Kidney glomerular epithelial cell (primary cell): ENCODE results near the gene WDR4.
"Not testable (repeated sequence)": the region's sequence is repeated elsewhere in the genome, so short reads cannot be mapped to it uniquely, and the experiment has no call there.

ENCODE experiments used
- DNase-seq: peaks from one replicate; lab custom pipeline; 2025; lab: John Stamatoyannopoulos, UW

WDR4 gene

DNA sequence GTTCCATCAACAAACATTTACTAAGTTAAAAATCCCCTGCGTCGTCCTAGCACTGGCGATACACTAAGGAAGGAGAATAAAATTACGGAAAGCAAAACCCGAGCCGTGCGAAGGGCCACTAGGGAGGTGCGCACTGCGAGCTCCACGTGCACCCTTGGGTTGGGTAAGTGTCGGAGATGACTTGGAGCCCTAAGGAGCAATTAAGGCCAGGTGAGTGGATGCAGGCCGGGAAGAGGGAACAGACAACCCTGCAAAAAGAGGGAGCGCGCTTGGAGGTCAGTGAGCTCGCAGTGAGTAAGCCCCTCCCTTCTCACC, 704 bp downstream of the WDR4 start:
- DNase-seq: no peak

DNA sequence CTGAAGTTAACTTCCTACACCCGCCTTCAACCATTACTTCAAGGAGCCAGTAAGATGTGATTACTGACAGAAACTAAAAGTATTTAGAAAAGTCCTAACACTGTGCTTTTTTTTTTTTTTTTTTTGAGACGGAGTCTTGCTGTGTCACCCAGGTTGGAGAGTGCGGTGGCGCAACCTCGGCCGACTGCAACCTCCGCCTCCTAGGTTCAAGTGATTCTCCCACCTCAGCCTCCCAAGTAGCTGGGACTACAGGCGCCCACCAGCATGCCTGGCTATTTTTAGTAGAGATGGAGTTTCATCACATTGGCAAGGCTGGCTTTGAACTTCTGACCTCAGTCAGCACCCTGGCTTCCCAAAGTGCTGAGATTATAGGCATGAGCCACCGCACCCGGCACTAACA, 3.5 kb downstream of the WDR4 start:
- DNase-seq: not testable (repeated sequence)

DNA sequence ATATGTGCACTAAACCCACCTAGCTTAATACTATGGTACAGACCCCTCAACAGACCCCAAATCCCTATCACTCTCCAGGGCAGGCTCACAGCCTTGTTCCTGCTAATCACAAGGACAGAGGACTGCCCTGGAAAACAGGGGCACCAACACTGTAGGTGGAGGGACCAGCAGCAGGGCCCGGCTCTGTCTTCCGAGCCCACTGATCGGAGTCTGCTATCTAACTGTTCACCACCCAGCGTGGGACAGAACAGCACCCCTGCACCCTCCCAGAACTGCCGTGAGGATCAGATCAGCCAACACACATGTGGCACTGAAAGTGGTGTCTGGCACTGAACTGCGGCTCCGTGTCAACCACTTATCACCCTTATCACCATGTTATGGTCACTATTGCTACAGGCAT, 6.2 kb downstream of the WDR4 start:
- no peak for DNase-seq

DNA sequence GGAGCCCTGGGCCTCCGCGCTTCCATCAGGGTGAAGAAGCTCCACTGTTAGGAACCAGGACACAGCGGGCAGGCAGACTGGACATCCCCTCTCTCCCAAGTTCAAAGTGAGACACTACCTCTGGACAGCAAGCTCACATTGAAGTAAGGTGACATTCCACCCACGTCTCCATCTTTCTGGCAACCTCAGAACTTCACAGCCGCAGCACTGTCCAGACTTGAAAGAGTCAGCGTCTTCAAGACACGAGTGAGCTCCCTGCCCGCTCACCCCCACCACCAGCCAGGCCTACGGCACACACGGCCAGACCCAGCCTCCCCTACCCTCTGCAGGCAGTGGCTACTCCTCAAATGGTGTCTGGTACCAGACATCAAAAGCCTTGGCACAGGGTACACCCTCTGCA, 11.1 kb downstream of the WDR4 start:
- DNase-seq: no peak

DNA sequence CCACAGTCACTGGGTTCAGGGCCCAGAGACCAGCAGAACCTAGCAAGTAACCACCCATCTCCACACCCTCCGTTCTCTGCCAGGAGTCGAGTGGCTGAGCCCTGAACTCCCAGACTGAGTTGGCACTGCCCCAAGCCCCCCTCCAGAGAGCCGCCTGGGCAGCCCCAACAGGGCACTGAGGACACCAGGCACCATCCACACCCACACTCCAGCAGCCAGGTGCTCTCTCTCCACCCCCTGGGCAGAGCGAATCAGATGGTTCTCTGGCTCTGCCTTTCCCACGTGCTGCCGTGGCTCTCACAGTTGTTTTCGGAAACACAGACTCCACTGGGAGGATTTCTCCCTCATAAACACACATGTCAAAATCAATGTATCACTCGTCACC, 13.6 kb downstream of the WDR4 start:
- no peak for DNase-seq

DNA sequence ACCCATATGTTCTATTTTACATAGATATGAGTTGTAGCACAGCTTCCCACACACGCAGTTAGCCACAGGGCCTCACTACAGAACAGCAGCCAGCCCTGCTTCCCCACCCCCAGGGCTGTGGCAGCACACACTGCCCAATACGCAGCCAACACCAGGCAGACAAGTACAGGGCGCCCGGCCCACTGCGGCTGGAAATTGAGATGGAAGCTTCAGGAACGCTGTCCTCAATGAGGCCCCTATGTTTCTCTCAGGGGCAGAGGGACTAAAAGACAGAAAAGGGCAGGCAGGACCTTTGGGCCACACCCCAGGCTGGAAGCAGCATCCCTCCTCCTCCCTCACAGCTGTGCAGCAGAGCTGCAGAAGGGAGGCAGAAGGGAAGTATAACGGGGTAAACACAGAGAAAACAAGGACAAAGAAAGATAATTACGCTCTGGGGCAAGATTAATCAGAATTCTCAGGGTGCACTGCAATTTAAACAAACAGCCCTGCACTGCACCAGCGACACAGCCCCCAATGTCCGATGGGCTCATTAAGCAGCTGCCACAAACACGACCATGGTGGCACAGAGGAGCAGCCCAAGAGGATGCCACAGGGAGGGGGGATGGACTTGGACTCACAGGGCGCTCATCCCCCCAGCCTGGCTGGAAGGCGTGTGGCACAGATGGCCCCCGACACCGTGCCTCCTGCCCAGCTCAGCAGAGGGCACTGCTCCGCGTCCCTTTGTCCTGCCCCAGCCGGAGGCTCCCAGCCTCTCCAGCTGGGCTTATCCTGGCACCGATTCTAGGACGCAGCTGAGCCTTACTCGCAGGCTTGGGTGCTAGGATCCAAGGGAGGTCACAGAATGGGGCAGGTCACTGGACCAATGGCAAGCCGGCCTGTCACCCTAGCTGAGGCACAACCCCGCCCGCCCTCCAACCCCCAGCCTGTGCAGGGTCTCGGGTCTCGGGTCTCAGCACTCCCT, 14.2 kb downstream of the WDR4 start:
- DNase-seq: no peak

DNA sequence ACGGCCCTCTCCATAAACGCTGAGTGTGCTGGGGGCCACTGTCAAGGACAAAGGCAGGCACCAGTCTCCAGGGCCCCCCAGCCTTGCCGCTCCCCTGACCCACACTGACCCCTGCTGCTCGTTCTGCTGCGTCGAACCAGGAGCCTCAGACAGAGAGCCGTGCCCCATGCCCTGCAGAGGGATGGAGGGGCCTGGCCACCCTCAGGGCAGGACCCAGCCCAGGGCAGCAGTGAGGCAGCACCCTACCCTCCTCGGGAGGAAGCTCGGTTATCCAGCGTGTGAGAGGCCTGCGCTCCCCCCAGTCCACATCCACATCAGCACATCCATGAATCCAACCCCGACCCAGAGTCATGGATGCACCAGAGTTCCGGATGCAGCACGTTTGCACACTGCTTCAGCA, 15.1 kb downstream of the WDR4 start:
- DNase-seq: no peak

DNA sequence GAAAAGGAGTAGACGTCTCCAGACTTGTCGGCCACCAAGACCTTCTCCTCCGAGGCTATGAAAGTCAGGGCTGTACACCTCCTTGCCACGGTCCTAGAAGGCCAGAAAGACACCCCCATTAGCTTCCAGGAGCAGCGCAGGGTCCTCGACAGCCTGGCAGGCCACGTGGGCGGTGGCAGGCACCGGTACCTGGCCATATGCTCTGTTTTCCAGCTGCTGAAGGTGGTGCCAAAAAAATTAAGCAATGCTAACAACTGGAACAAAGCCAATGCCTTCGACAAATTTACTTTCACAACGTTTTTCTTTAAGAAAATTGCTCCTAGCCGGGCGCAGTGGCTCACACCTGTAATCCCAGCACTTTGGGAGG, 15.9 kb downstream of the WDR4 start:
- DNase-seq: no peak

DNA sequence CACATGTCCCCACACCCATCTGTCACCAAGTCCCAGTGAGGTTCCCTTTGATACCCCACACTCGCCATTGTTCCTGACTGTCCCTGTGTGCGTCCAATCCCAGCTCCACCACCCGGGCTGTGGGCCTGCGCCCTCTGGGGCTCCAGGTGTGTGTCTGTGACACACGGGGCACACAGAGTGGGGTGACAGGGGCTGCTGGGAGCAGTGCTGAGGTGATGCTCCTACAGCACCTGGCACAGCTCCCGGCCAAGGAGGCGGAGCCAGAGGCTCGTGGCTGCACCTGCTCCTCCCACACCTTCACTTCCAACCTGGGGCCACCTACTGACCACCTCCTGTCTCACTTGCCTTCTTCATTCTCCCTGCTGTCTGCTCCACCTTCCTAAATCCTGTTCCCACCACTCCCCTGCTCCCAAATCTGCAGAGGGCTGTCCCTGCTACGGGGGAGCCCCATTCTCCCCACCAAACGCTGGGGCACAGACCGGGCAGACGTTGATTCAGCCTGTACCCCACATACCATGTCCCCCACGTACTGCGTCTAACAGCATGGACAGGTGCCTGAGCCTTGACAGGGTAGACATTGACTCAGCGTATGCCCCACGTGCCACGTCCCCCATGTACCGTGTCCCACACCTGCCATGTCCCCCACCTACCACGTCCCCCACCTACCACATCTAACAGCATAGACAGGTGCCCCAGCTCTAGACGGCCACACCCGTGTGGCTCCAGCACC, 16.4 kb downstream of the WDR4 start:
- DNase-seq: no peak

DNA sequence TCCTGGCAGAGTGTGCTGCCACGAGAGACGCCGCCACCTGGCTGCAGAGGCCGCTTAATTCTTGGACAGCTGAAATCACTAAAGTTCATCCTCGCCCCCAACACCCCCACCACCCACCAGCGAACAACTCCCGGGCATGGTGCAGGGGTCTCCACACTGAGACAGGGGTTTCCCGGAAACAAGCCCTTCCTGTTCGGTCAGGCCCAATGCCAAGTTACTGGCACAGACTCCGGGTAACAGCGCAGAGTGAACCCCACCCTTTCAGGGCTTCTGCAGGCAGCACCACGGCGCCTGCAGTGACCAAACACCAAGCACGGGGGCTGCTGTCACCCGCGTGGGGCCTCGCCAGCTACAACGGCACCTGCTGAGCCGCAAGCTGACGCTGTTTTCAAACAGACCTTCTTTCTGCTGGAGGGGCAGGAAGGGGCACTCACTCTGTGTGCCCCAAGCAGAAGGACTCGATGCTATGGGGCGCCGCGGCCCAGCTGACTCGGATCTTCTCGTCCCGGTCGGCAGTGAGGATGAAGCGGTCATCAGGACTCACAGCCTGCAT, 17.4 kb downstream of the WDR4 start:
- no peak for DNase-seq

DNA sequence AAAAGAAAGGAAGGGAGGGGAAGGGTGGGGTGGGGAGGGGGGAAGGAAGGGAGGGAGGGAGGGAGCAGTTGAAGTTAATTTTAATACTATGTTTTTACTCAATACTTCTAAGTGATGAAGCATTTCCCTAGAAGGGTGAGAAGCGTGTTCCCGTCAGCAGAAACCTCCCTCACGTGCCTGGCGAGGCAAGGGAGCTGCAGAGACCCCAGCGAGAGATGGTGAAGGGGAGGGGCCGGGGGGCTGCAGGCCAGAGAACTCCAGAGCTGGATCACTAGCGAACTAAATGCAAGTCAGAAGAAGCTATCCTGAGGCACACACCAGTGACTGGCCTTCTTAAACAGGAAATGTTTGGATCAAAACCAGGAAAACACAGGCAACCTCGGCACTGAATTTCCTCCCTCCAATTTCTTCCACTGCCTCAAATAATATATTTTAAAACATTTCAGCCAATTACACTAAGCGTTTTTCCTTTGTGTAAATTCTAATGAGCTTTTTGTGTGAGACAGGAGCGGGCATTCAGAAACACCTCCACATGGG, 18.0 kb downstream of the WDR4 start:
- no peak for DNase-seq

DNA sequence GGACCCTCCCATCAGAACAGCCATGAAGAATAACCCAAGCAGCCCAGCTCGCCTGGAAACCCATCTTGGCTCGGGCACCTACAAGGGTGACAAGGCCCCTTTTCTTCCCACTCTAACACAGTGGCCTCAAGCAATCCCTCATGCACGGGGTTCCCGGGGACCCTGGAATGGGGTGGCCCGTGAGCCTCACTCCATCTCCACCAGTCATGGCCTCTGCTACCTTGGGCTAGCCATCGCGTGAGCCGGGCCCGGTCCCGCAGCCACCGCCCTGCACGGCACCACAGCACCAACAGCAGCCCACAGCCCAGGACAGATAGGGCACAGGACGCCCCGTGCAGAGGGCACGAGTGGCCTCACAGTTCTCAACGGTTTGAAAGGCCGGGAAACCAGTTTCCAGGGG, 19.0 kb downstream of the WDR4 start:
- no peak for DNase-seq

DNA sequence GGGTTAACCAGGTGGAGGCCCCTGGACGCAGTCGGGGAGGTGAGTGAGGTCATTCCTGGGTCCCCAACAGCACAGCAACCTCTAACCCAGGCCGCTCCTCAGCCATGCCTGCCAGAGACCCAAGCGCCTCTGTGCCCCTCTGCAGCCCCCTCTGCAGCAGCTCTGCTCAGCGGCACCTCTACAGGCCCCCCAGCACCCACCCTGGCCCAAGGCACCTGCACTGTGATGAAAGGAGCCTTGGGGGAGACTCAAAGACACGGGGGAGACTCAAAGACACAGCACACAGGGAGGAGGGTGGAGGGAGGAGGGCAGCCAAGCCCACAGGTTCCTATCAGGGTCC, 19.5 kb downstream of the WDR4 start:
- DNase-seq: no peak

DNA sequence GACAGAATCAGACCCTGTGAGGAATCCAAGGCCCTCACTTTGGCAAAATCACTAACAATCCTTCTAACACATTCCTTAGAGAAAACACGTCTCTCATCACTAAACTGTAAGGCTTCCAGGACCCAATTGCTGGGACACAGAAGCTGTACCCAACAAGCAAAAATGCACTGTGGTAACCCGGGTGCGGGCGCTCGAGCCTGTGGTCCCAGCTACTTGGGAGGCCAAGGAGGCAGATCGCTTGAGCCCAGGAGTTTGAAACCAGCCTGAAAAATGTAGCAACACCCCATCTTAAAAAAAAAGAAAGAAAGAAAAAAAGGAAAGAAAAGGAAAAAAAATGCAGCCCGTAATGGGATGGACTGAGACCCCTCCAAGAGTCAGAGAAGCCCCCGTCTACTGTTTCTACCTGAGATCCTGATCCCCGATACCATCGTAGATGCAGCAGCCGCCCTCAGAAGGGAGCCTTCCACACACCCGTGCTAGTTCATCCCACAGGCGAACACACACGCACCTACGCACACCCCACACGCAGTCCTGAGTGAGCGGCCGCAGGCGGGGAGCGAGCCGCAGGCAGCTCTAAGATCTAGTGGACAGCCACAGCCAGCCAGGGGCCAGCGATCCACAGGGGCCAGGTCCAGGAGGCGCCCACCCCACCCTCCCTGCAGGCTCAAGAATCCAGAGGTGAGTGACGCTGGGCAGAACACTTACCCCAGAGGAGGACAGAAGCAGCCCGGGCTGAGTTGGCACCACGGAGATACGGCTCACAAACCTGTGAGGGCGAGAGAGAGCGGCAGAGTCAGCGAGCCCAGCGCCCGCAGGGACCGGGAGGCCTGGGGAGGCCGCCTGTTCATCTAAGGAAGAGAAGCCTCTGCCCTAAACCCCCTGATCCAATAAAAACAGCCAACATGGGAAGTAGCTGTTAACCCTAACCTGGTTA, 20.1 kb downstream of the WDR4 start:
- DNase-seq: no peak

DNA sequence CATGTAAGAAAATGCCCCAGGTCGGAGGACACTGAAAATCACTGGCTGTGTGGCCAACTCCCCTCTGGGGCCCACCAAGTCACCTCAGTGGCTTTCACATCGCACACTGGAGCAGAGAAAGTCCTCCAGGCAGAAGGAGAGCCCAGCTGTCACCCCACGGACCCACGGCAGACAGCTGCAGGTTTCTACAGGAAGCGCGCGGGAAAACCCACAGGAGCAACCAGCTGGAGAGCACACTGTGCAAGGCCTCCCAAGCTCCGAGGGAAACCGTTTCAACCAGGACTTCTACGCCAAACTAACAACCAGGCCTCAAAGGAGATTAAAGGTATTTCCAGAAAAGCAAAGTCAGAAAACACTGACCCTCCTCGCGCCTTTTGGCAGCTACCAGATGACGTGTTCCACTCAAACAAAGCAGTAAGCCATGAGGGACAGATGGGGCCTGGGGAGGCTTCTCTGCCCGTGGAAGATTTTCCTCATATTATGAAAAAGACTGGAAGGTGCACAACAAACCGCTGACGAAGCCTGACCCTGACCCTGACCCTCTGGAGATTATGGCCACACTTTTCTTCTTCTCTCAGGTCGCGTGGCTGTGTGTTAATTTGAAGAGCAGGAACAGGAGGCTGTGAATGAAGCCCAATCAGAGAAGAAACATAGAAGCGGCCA, 21.0 kb downstream of the WDR4 start:
- DNase-seq: no peak

DNA sequence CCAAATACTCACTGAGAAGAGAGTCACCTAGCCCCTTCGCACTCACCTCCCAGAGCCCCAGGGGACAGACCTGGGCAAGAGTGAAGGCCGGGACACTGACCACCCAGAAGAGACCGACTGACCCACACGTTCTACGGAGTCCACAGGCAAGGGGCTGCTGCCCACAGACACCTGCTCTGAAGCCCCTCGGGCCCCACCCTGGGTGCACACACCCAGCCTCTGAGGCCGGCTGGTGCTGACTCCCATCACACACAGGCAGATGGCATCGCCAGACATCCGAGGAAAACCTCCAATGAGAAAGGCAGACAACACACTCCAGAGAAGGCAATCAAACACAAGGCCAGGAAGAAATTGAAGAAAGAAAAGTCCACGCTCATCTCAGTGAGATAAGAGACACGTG, 22.1 kb downstream of the WDR4 start:
- DNase-seq: no peak

DNA sequence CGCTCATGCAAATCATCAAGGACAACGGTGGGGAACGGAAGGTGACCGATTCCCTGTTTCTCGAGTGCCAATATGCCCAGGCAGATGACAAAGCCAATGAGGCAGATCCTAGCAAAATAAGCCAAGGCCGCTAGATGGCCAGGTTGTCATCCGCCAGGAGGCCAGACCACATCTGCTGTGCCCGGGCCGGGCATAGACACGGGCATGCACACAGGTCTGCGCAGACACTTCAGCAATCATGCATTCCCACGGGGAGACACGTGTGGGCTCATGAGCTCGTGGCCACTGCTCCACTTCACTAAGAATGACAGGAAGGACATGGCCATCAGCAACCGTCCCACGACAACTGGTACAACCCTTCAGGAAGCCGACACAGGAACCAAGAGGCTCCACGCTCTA, 23.4 kb downstream of the WDR4 start:
- DNase-seq: no peak

DNA sequence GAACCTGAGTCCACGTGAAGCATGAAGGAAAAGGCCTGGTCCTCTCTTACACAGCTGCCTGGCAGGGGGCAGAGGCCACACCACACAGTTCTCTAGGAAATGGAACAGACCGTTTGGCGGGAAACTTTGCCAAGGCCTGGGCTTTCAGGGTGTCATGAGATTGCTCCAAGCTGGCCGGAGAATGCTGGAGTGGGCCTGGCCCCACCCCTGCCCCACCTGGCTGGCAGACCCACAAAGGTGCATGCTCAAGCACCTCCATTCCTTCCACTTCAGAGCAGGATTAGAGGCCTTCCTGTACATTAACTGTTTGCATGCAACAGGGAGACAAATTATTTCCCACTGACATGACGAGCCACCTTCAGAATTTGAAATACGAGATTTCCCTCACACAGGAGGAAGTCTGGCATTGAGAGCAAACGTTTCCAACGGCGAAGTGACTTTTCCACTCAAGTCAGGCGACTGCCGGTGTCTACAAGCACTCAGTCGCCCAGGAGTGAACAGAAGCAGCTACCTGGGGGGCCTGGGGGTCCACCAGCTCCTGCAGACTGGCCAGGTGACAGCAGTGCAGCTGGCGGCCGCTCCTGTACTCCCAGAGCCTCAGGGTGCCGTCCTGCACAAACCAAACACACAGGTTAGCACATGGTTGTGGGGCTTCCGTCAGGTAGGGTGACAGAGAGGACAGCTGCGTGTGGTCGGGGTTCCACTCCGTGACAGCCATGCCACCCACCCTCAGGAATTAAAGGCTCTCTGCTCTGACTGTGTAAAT, 24.0 kb downstream of the WDR4 start:
- no peak for DNase-seq

DNA sequence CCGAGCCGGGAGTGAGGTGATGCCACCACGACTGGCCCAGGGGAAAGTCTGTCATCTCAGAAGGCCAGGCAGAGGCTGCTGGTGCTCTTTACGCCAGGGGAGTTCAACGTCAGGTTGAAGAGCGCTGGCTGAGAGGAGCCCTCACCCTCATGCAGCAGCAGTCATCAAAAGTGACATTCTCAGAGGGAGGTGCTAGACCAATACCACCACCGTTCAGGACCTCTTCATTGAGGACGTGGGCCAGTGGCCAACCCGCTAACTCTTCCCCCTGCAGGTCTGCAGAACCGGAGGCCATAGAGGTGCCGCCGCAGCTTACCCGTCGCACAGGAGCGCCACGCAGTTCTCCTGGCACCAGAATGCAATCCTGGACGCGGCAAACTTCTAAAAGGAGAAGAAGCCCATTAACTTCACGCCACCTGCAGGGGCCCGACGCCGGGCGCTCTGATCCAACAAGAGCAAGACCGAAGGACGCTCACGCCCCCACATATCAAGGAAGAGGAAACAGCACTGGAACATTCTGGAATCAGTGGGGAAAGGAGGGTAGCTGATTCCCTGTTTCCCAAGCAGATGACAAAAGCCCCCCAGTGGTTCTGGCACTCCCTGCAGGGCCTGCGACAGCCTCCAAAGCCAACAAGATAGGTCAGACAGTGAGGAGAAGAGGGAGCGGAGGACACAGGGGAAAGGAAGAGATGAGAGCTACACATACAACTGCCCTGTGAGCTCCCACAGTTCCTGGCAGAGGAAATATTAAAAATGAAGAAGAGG, 24.9 kb downstream of the WDR4 start:
- DNase-seq: no peak

DNA sequence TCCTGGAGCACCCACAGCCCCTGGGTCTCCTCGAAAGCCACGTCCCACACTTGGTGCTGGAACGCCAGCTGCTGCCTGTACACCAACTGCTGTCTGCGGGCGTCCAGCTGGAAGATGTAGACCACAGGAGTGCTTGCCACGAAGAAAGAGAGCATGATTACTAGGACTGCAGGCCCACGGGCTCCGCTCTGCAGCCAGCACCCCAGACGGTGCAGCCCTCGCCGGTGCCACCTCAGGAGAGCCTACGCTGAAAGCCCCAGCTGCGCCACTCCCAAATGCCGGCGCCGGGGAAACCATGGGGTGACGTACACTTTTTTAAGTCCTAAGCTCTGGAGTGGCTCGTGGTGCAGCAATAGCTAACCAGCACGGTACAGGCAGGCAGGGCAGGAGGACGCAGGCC, 25.7 kb downstream of the WDR4 start:
- DNase-seq: no peak
